PFSK-1 (cell line): ENCODE results near the gene TUBA3E.

Experiments used
- FOXP2 ChIP-seq: optimal IDR thresholded peaks from 2 replicates; pipeline ENCODE3; 2011; ENCODE audit warnings: borderline replicate concordance, control low read depth, inconsistent platforms; ENCODE audit not compliant: insufficient read depth; ENCODE audit errors: extremely low read length, extremely low read depth
- POLR2AphosphoS5 ChIP-seq: IDR thresholded peaks from 2 replicates; pipeline ENCODE4 v1.6.1; 2012; ENCODE audit warnings: low read depth, mild to moderate bottlenecking, control low read depth, low read length, moderate library complexity
- REST ChIP-seq, 2 experiments: IDR thresholded peaks; 2 replicates each; pipeline versions ENCODE4 v1.6.1 to v1.8.0; 2011 to 2012; ENCODE audit warnings: low read depth in 2 of 2, low read length in 2 of 2, control low read depth in 1 of 2, inconsistent platforms in 1 of 2, mild to moderate bottlenecking in 1 of 2, moderate library complexity in 1 of 2; ENCODE audit not compliant: insufficient read depth in 1 of 2
- SIN3A ChIP-seq: IDR thresholded peaks from 2 replicates; pipeline ENCODE4 v1.6.1; 2012; ENCODE audit warnings: mild to moderate bottlenecking, low read length, moderate library complexity, borderline replicate concordance; ENCODE audit not compliant: insufficient read depth
- TAF1 ChIP-seq: IDR thresholded peaks from 2 replicates; pipeline ENCODE4 v1.6.1; 2012; ENCODE audit warnings: low read length, control low read depth, borderline replicate concordance; ENCODE audit not compliant: insufficient read depth

TUBA3E gene

GRCh38 chr2:130185436-130185835, 12.8 kb downstream of the TUBA3E start:
- TF ChIP-seq REST (IDR thresholded peaks at IDR 0.05; ENCODE audit: insufficient read depth in 1 of 2, low read depth in 2 of 2, low read length in 2 of 2), result 0 out of 4 replicates have a peak, but pooled peaks of 1 of the 2 experiments have one; percentile 19
- TF ChIP-seq FOXP2, result no peak
- no peak for TF ChIP-seq SIN3A
- TF ChIP-seq POLR2AphosphoS5, result no peak
- no peak for TF ChIP-seq TAF1

DNA sequence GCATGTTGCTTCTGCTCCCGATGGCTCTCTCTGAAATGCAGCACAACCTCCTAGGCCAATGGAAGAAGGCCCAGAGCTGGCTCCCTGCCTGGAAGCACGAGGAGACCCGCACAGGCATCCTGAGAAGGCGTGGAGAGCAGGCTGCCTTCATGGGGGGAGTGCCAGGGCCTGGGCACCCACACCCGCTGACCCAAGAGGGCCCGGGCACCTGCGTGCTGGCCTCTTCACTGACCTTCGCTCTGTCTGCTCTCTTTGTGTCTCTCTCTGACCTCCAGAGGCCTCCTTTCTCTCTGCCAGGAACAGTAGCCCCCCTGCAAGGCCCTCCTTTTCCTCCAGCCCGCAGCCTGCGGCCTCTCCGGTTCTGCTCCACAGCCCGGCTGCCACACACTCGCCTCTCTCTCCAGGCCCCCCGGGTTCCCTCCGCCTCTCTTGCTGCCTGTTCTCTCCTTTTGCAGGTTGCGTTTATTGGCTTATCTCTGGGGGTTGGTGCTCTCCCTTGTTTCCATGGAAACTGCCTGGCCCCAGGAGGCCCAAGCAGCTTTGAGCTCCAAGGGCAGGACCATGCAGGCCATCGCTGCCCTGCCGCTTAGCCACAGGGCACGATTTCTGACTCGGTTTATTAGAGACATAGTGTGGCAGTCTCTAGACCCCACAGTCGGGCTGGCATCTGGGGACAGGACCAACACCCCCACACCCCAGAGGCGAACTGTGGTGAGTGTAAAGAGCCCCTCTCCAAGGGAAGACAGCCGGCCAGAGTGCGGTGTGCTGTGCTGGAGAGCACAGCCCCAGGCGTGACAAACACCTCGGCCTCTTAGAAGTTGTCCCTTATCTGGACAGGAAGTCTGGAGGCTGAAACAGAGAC, 14.5 kb downstream of the TUBA3E start:
- no peak for TF ChIP-seq SIN3A

GRCh38 chr2:130181880-130182682, 16.2 kb downstream of the TUBA3E start, which contains the start of gene MZT2B:
Gene MZT2B, plus strand, starts transcription at chr2:130182262. Its CDS starts 21 bp downstream, at chr2:130182283.
- TF ChIP-seq FOXP2, result peak; percentile 27
- peak; percentile 42; the same call in 1 of the 2 replicates for TF ChIP-seq SIN3A
- TF ChIP-seq POLR2AphosphoS5, result peak; percentile 51

GRCh38 chr2:130181325-130181879, 16.8 kb downstream of the TUBA3E start, which contains the start of gene SMPD4:
Gene SMPD4, minus strand, starts transcription at chr2:130181602. Its CDS starts 5,010 bp downstream, at chr2:130176592.
- TF ChIP-seq TAF1, result 0 out of 2 replicates have a peak, but pooled peaks have one; percentile 77
- TF ChIP-seq POLR2AphosphoS5, result peak; percentile 76
- TF ChIP-seq REST (IDR thresholded peaks at IDR 0.05; ENCODE audit: insufficient read depth in 1 of 2, low read depth in 2 of 2, low read length in 2 of 2), result no peak
- TF ChIP-seq SIN3A, result no peak

DNA sequence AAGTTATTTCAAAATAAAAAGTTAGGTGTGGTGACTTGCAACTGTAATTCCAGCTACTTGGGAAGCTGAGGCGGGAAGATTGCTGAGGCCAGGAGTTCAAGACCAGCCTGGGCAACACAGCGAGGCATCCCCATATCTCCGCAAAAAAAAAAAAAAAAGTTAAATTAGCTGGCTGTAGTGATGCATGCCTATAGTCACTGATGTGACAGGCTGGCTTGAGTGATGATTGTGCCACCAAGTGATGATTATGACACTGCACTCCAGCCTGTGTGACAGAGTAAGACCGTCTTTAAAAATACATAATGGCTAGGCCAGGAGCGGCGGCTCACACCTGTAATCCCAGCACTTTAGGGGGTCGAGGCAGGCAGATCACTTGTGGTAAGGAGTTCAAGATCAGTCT, 28.3 kb downstream of the TUBA3E start:
- TF ChIP-seq SIN3A (no peak), POLR2AphosphoS5 (no peak), TAF1 (no peak), FOXP2 (no peak), REST (IDR thresholded peaks at IDR 0.05; ENCODE audit: insufficient read depth in 1 of 2, low read depth in 2 of 2, low read length in 2 of 2) (no peak)
